DND-41 (cell line): ENCODE measurements around the gene EXD3.

Experiments used
- ATAC-seq: fragments of 200-7000 bp; cut with Tn5 transposase; 3 replicates; pipeline ENCODE4 v1.9.1; 2021; ENCODE audit warnings: low read depth; ENCODE audit not compliant: insufficient read depth
- DNase-seq: peaks from one replicate; pipeline ENCODE4 v3.0.0-alpha.2; 2020
- H2AFZ ChIP-seq: 2 replicates; pipeline ENCODE4 v1.6.0; 2012; ENCODE audit warnings: low read depth, low read length
- H3K27ac ChIP-seq: 2 replicates; pipeline ENCODE4 v1.5.1; 2012; ENCODE audit warnings: low read length, inconsistent platforms
- H3K27me3 ChIP-seq: fragments of 200-600 bp; sonication (generic); 2 replicates; pipeline ENCODE4 v1.6.0; 2012; ENCODE audit warnings: low read length, mild to moderate bottlenecking, inconsistent platforms; ENCODE audit not compliant: insufficient read depth, poor library complexity
- H3K36me3 ChIP-seq: 2 replicates; pipeline ENCODE4 v1.5.1; 2012; ENCODE audit warnings: low read length, inconsistent platforms; ENCODE audit not compliant: insufficient read depth
- H3K4me1 ChIP-seq: 2 replicates; pipeline ENCODE4 v1.5.1; 2012; ENCODE audit warnings: mild to moderate bottlenecking, low read length; ENCODE audit not compliant: insufficient read depth
- H3K4me2 ChIP-seq: 2 replicates; pipeline ENCODE4 v1.6.0; 2012; ENCODE audit warnings: mild to moderate bottlenecking, moderate library complexity, low read length, inconsistent platforms; ENCODE audit not compliant: insufficient read depth
- H3K4me3 ChIP-seq, 2 experiments: fragments of 200-600 bp in 1 of 2; shearing (Covaris generic) in 1 of 2; 2 replicates each; pipeline ENCODE4 v1.5.1; 2012 to 2016; ENCODE audit warnings: inconsistent platforms in 2 of 2, low read length in 2 of 2, mild to moderate bottlenecking in 2 of 2, low read depth in 1 of 2, moderate library complexity in 1 of 2
- H3K79me2 ChIP-seq: 2 replicates; pipeline ENCODE4 v1.6.0; 2012; ENCODE audit warnings: low read length, inconsistent platforms; ENCODE audit not compliant: insufficient read depth
- H3K9ac ChIP-seq: 2 replicates; pipeline ENCODE4 v1.6.0; 2012; ENCODE audit warnings: low read depth, mild to moderate bottlenecking, inconsistent platforms, low read length, moderate library complexity
- H3K9me3 ChIP-seq: 2 replicates; pipeline ENCODE4 v1.5.1; 2012; ENCODE audit warnings: low read length, moderate library complexity, mild to moderate bottlenecking, inconsistent platforms; ENCODE audit not compliant: insufficient read depth, severe bottlenecking
- H4K20me1 ChIP-seq: 2 replicates; pipeline ENCODE4 v1.6.0; 2012; ENCODE audit warnings: low read length; ENCODE audit not compliant: insufficient read depth
- EZH2 ChIP-seq: IDR thresholded peaks from 3 replicates; pipeline ENCODE4 v1.6.1; 2012; ENCODE audit warnings: borderline replicate concordance, low read depth, mild to moderate bottlenecking, moderate library complexity, low read length, inconsistent platforms; ENCODE audit not compliant: severe bottlenecking
- TF ChIP-seq, protein P1 (sequence below): IDR thresholded peaks from 2 replicates; pipeline ENCODE4 v1.5.1; 2012; ENCODE audit warnings: borderline replicate concordance, low read length, moderate library complexity, mild to moderate bottlenecking; ENCODE audit not compliant: poor library complexity, severe bottlenecking; ENCODE audit errors: extremely low read depth

EXD3 gene

GRCh38 chr9:137376386-137376785 is 46.6 kb downstream of the EXD3 start:
- Histone ChIP-seq H2AFZ (no peak overlapping the region), H3K4me2 (no peak overlapping the region), H3K9me3 (no peaks in the 10 kb centered on the region), H3K4me3 (no peak overlapping the region), H3K27ac (no peak overlapping the region), H3K4me1 (no peaks in the 10 kb centered on the region), H3K27me3 (no peaks in the 10 kb centered on the region), H3K79me2 (no peaks in the 10 kb centered on the region), H4K20me1 (no peaks in the 10 kb centered on the region), H3K36me3 (no peaks in the 10 kb centered on the region), H3K9ac (no peak overlapping the region)
- TF ChIP-seq, protein P1, sequence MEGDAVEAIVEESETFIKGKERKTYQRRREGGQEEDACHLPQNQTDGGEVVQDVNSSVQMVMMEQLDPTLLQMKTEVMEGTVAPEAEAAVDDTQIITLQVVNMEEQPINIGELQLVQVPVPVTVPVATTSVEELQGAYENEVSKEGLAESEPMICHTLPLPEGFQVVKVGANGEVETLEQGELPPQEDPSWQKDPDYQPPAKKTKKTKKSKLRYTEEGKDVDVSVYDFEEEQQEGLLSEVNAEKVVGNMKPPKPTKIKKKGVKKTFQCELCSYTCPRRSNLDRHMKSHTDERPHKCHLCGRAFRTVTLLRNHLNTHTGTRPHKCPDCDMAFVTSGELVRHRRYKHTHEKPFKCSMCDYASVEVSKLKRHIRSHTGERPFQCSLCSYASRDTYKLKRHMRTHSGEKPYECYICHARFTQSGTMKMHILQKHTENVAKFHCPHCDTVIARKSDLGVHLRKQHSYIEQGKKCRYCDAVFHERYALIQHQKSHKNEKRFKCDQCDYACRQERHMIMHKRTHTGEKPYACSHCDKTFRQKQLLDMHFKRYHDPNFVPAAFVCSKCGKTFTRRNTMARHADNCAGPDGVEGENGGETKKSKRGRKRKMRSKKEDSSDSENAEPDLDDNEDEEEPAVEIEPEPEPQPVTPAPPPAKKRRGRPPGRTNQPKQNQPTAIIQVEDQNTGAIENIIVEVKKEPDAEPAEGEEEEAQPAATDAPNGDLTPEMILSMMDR, result no peak
- TF ChIP-seq EZH2, result no peak
- DNase-seq (no peak), ATAC-seq (no peak)

DNA sequence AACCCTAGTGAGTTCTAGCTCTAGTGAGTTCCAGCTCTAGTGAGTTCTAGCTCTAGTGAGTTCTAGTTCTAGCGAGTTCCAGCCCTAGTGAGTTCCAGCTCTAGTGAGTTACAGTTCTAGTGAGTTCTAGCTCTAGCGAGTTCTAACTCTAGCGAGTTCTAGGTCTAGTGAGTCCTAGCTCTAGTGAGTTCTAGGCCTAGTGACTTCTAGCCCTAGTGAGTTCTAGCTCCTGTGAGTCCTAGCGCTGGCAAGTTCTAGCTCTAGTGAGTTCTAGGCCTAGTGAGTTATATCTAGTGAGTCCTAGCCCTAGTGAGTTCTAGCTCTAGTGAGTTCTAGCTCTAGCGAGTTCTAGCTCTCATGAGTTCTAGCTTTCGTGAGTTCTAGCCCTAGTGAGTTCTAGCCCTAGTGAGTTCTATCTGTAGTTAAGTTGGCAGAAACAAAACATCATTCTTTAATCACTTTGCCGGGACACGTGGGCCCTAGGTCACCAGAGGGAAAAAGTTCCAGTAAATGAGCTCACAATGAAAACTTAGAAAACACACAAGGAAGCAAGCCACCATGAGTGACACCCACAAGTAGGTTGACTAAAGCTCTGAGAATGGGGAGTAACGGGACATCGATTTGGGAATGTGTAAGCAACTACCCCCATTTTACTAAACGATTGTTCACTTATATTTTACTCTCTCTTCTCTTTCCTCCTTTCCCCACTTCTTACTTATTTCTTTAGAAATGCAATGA is 47.5 kb downstream of the EXD3 start:
- H3K36me3 ChIP-seq, result no peaks in the 10 kb centered on the region
- no peaks in the 10 kb centered on the region for H4K20me1 ChIP-seq
- H3K9me3 ChIP-seq, result no peaks in the 10 kb centered on the region
- no peak overlapping the region for H3K9ac ChIP-seq
- DNase-seq (no peak), ATAC-seq (no peak)
- no peaks in the 10 kb centered on the region for H3K79me2 ChIP-seq
- H3K4me3 ChIP-seq, result no peak overlapping the region
- no peak overlapping the region for H3K27ac ChIP-seq
- H2AFZ ChIP-seq, result no peak overlapping the region
- no peaks in the 10 kb centered on the region for H3K27me3 ChIP-seq
- H3K4me2 ChIP-seq, result no peak overlapping the region
- H3K4me1 ChIP-seq, result no peaks in the 10 kb centered on the region
- TF ChIP-seq, protein P1, result no peak
- TF ChIP-seq EZH2, result no peak

DNA sequence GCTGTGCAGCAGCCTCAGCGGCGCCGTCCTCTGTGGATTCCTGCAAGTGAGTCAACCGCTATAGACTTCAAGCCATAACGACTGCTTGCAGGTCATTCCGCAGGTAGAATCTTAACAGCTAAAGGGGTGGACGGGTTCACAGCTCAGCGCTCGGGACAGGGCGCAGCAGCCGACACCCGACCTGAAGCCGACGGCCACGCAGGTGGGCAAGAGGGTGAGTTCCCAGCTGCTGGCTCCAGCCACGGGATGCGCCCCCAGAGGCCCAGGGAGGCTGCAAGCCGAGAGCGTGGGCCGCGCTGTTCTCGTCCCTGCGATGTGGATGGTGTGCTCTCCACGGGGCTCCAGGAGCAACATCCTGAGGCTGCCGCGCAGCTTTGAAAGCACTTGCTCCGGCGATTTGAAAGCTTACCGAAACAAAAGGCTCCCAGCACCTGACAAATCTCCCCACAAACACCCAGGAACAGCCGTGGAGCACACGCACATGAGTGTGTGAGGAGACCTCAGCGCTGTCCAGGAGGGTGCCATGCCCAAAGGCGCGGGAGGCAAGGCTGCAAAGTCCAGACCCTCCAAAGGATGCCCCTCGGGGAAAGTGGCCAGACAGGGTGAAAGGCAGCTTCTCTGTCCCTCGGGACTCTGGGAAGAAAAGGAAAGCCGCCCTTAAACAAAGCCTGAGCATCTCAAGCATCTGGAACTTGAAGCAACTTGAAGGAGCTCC is 48.7 kb downstream of the EXD3 start:
- no peaks in the 10 kb centered on the region for H3K36me3 ChIP-seq
- no peaks in the 10 kb centered on the region for H4K20me1 ChIP-seq
- H3K27ac ChIP-seq, result no peak overlapping the region
- H3K4me2 ChIP-seq, result no peak overlapping the region
- no peak for DNase-seq
- no peaks in the 10 kb centered on the region for H3K27me3 ChIP-seq
- no peak for ATAC-seq
- no peak overlapping the region for H2AFZ ChIP-seq
- no peak for TF ChIP-seq EZH2
- TF ChIP-seq, protein P1, result no peak
- no peak overlapping the region for H3K4me3 ChIP-seq
- no peaks in the 10 kb centered on the region for H3K79me2 ChIP-seq
- no peak overlapping the region for H3K9ac ChIP-seq
- H3K9me3 ChIP-seq, result no peaks in the 10 kb centered on the region
- H3K4me1 ChIP-seq, result no peaks in the 10 kb centered on the region
